HG02884 (cell line): ENCODE results near the gene DAB1.

ENCODE experiments used
- ATAC-seq: cut with Tn5 transposase; IDR thresholded peaks from one replicate; pipeline ENCODE4 v1.9.1; 2021; ENCODE audit warnings: mild to moderate bottlenecking, moderate library complexity; ENCODE audit not compliant: unreplicated experiment

DAB1 gene

DNA sequence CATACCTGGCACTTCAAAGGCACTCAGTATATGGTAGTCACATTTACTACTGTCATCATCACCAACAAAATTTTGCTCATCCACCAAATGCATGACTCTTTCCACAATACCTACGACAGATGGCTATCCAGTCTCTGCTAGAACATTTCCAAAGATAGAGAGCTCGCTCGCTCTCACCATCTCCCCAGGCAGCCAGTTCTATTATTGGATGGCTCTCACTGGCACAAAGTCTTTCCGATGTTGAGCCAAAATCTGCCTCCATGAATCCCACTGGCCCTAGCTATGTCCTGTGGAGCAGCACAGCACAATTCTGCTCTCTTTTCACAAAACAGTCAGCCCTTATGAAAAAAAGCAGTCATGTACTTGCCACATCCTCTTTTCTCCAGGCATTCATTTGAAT, 102.1 kb downstream of the DAB1 start:
- ATAC-seq: no peak

DNA sequence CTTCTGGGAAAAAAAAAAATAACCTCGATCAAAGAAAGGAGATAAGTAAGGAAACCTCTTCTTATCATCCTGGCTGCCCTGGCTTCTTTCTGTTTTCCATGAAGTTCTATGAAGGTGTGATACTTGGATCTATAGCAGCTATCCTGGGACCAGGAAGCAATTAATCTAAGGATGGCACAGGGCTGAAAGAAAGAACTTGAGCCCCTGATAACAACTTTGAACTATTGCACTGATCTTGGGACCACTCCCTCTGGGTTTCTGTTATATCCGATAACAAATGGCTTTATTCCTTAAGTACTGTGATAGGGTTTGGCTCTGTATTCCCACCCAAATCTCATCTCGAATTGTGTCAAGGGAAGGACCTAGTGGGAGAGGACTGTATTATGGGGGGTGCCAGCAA, 104.1 kb downstream of the DAB1 start:
- no peak for ATAC-seq

- ATAC-seq: no peak
These were observed 104.7 kb downstream of the DAB1 start for GRCh38 chr1:57319165-57319564.

DNA sequence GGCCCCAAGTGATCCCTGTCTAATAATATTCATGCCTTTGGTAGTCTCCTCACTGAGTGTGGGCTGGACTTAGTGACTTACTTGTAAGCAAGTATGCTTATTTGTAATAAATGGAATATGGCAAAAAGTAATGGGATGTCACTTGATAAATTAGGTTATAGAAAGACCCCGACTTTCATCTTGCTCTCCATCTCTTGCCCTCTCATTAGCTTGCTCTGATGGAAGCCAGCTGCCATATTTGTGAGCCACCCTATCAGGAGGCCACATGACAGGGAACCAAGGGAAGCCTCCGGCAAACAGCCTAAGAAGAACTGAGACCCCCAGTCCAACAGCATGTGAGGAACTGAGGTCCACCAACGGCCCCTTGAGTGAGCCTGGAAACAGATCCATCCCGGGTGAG, 107.0 kb downstream of the DAB1 start:
- ATAC-seq: no peak

- ATAC-seq: no peak
These were observed 107.6 kb downstream of the DAB1 start for GRCh38 chr1:57316291-57316690.

GRCh38 chr1:57312869-57313268, 111.0 kb downstream of the DAB1 start:
- ATAC-seq: no peak

GRCh38 chr1:57311411-57311810, 112.4 kb downstream of the DAB1 start:
- no peak for ATAC-seq

GRCh38 chr1:57311006-57311405, 112.9 kb downstream of the DAB1 start:
- no peak for ATAC-seq

DNA sequence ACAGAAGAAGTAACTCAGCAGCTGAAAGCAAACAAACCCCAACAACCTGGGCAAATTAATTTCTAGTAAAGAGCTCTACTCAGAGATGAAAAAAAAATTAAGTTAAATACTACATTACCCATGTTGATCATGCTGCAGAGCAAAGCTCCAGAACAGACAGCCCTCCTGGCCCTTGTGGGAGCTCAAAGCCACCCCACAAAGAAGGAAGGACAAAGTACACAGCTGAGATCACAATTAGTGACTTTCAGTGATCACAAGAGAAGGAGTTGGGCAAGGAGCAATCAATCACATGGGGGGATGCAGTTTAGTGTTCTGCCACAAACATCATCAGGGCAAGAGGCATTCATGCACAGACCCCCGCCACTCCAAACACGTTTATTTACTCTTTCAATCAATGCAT, 114.2 kb downstream of the DAB1 start:
- no peak for ATAC-seq

- peak; percentile 59 for ATAC-seq
These were observed 116.3 kb downstream of the DAB1 start for GRCh38 chr1:57307392-57308170.

- no peak for ATAC-seq
These were observed 119.3 kb downstream of the DAB1 start for GRCh38 chr1:57304591-57304990.

GRCh38 chr1:57302812-57303596, 120.9 kb downstream of the DAB1 start:
- ATAC-seq: no peak

DNA sequence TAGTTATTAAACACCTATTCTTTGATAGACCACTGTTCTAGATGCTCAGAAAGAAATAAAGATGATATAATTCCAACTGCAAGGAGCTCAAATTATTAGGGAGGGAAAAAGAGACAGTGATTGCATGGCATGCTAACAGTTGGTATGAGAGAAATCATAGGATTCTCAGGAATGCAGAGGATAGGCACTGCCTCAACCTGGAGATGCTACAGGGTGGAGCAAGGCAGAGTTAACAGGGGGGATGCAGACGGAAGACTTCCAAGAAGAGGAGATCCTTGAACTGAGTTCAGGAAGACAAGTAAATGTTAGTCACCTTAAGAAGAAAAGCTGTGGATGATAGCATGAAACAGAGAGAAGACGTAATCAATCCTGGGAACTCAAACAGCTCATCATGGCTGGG, 123.7 kb downstream of the DAB1 start:
- ATAC-seq: no peak

DNA sequence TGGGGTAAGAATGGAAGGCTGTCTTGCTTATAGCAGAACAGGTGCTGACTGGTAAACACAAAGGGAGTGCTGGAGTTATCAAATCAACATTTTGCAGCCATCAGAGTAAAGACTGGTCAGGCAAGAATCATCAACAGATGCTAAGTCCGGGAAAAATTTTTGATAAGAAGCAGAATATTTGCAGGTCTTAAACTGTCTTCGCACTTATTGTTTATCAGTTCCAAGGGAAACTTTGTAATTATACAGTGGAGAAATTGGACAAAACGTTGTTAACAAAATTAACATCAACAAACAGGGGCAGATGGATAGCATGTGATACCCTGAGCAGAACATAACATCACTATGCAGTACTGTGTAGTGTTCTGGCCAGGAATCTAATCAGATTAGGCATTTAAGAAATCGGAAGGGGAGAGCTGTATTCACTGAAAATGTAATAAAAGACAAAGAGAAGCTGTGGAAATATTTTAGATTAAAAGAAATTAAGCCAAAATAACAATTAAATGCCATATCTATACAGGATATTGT, 127.1 kb downstream of the DAB1 start:
- no peak for ATAC-seq

- ATAC-seq: no peak
These were observed 128.5 kb downstream of the DAB1 start for GRCh38 chr1:57295326-57295725.

GRCh38 chr1:57294177-57294576, 129.7 kb downstream of the DAB1 start:
- no peak for ATAC-seq

DNA sequence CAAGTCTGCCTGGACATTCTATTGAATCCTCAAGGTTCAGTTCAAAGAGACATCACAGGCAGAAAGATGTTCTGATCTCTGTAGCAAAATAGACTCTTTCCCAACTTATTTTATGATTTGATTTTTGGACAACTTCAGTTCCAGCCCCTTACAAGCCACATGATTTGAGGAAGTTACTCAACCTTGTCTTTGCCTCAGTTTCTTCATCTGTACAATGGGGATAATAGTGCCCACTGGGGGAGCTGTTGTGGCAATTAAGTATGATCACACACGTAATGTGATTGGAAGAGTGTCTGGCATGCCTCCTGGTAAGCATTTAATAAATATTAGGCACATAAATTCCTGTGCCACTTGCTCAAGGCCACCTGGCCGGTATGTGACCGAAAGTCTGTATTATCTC, 130.6 kb downstream of the DAB1 start:
- ATAC-seq: no peak

DNA sequence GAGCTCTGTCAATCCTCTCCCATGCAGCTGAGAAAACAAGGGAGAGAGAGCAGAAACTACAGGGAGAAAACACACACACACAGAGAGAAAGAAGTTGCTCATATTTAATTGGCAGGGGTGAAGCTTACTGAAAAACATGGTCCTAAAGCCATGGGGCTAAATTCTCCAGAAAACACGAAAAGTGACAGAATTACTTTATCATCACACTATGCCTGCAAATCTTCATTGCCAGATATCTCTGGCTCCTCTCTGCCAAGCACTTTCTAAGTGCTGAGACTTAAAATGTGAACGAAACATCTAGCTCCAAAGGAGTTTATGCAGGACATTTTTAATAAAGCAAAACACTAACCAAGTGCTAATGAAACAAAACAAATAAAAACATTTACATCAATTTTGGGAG, 134.1 kb downstream of the DAB1 start:
- no peak for ATAC-seq

- no peak for ATAC-seq
These were observed 137.9 kb downstream of the DAB1 start for GRCh38 chr1:57285992-57286391.

DNA sequence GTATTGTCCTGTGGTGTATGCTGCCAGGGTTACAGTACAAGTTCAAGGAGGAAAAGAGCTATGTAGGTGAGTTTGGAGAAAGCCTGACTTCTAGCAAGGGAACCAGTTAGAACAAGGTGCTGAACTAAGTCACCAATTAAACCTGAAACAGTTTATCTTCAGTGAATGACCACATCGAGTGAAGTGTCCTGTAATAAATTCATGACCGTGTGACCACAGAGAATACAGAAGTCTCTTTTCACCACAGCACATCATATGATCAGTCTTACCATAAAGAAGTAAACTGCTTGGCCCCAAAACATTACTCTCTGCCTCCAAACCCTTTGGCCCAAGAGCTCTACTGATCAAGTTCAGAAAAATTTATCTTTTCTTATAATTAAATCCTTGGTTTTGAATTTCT, 141.4 kb downstream of the DAB1 start:
- no peak for ATAC-seq

- ATAC-seq: no peak
These were observed 142.5 kb downstream of the DAB1 start for GRCh38 chr1:57281324-57281723.
